MCF 10A (cell line): ENCODE data around the gene CLPTM1L. TPM values are rescaled to one million over a fixed set of nuclear protein-coding genes. Genes with fewer than 3 reads are reported as not detected.

Experiments used
- BruUV-seq: library from RNA; stranded (reverse); fragments of 400-500 nt; replicated peaks from 2 replicates; lab custom pipeline; 2021; lab: Mats Ljungman, UMichigan
- CTCF ChIA-PET: fragments of 300-600 bp; sonication (Branson Sonifier 250); formaldehyde crosslinking; extraction: SDS; loops from one replicate; lab custom pipeline; 2021; ENCODE audit warnings: antibody characterized with exemption, inconsistent platforms; lab: Yijun Ruan, JAX
- POLR2A ChIA-PET: fragments of 300-600, 350-650 bp; sonication (Branson Sonifier 250); formaldehyde crosslinking; extraction: SDS; loops from one replicate; lab custom pipeline; 2020; ENCODE audit warnings: antibody characterized with exemption, inconsistent platforms; lab: Yijun Ruan, JAX
- DNase-seq: peaks from one replicate; pipeline ENCODE4 v3.0.0-alpha.2; 2018; ENCODE audit not compliant: unreplicated experiment
- H3K27ac Mint-ChIP-seq: one replicate; pipeline ENCODE4 v1.8.0; 2022; ENCODE audit warnings: mild to moderate bottlenecking, low read depth, mixed read lengths; ENCODE audit not compliant: unreplicated experiment
- H3K27me3 Mint-ChIP-seq: one replicate; pipeline ENCODE4 v1.8.0; 2022; ENCODE audit warnings: mixed read lengths; ENCODE audit not compliant: insufficient read depth, unreplicated experiment
- H3K36me3 Mint-ChIP-seq: one replicate; pipeline ENCODE4 v1.8.0; 2022; ENCODE audit warnings: mild to moderate bottlenecking, moderate library complexity, mixed read lengths; ENCODE audit not compliant: insufficient read depth, unreplicated experiment
- H3K4me1 Mint-ChIP-seq: one replicate; pipeline ENCODE4 v1.8.0; 2022; ENCODE audit warnings: mixed read lengths; ENCODE audit not compliant: insufficient read depth, unreplicated experiment
- H3K4me3 Mint-ChIP-seq: one replicate; pipeline ENCODE4 v1.8.0; 2022; ENCODE audit warnings: mild to moderate bottlenecking, moderate library complexity, mixed read lengths; ENCODE audit not compliant: unreplicated experiment
- H3K9me3 Mint-ChIP-seq: one replicate; pipeline ENCODE4 v1.8.0; 2022; ENCODE audit warnings: mixed read lengths; ENCODE audit not compliant: unreplicated experiment
- CTCF ChIP-seq: fragments of 200-600 bp; IDR thresholded peaks from one replicate; pipeline ENCODE4 v1.8.0; 2022; ENCODE audit warnings: antibody characterized with exemption, mild to moderate bottlenecking; ENCODE audit not compliant: unreplicated experiment
- intact Hi-C: fragments of 100-400 bp; cut with micrococcal nuclease; formaldehyde crosslinking; loops from 2 replicates; pipeline ENCODE4 v1.14.1; 2022
- total RNA-seq: library from RNA; stranded (reverse); gene quantifications from 2 replicates; pipeline ENCODE4 v1.2.3, GENCODE V29; 2022

CLPTM1L gene
- total RNA-seq, 1 experiment from 2014 or later = 128 TPM

DNA sequence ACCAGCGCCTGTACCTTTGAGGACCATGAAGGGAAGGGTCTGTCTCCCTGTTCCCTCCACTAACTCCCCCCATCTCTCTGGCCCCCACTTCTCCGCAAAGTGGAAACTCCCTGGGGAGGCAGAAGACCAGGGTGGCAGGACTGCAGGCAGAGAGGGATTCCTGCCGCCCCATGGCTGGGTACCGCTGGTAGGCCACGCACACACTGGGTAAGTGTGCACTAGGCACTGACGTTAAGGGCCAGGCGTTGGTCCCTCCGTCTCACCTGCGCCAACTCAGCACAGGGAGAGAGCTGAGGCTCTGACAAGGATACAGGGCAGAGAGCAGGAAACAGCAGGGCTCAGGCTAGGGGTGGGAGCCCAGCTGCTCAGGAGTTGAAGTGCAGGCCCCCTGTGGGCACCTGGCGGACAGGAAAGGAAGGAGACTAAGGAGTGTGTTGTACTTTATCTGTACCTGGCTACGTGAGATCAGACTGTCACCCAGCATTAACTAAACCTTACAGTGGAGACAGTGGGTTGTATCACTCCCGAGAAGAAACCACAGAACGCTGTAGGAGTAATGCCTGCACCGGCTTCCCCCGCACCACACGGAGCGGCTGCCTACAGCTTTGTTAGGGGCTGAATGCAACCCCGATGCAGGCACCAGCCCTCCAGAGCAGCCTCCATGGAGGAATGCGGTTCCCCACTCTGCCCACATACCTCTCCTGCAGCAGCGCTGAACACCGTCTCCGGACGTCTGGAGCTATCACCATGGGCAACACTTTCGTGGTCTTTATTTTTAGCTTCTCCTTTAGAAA lies 34.2 kb upstream of the CLPTM1L start:
- intact Hi-C loops = no loop called here
- no TSS peak for BruUV-seq
- DNase-seq = no peak
- Mint-ChIP-seq H3K27me3 (peaks cover 17% of the 10 kb centered on the region), H3K27ac (no peak overlapping the region), H3K4me3 (no peak overlapping the region), H3K4me1 (no peaks in the 10 kb centered on the region), H3K36me3 (no peaks in the 10 kb centered on the region), H3K9me3 (no peaks in the 10 kb centered on the region)
- TF ChIP-seq CTCF = no peak
- POLR2A ChIA-PET = no interaction called here
- CTCF ChIA-PET = no interaction called here

DNA sequence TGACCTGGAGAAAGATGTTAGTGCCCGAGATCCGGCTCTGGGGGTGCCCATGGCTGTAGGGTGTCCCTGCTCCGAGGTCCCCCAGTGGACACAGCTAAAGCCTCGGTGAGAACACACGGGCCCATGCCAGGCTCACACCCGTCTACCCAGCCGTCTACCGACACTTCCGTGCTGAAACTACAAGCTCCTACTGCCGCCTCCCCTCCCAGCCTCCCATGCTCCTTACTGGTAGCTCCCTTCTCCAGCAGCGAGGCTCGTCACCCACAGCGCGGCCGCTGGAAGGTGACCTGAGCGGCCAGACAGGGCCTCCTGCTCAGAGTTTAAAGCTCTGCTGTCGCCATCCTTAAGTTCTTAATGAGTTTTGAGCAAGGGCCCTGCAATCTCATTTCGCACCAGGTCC lies 33.2 kb upstream of the CLPTM1L start:
- H3K27me3 Mint-ChIP-seq = peaks cover 24% of the 10 kb centered on the region
- H3K27ac Mint-ChIP-seq = no peak overlapping the region
- ChIA-PET POLR2A (interaction anchor here (0.6 to 1.2 kb wide), 2 partner anchors 33 to 131 kb away, joined by 3 to 4 read pairs; no protein-coding TSS in a partner anchor), CTCF (no interaction called here)
- DNase-seq = no peak
- H3K9me3 Mint-ChIP-seq = no peaks in the 10 kb centered on the region
- intact Hi-C loops = no loop called here
- TF ChIP-seq CTCF = no peak
- no peaks in the 10 kb centered on the region for H3K36me3 Mint-ChIP-seq
- H3K4me3 Mint-ChIP-seq = no peak overlapping the region
- H3K4me1 Mint-ChIP-seq = no peaks in the 10 kb centered on the region
- BruUV-seq = no TSS peak

DNA sequence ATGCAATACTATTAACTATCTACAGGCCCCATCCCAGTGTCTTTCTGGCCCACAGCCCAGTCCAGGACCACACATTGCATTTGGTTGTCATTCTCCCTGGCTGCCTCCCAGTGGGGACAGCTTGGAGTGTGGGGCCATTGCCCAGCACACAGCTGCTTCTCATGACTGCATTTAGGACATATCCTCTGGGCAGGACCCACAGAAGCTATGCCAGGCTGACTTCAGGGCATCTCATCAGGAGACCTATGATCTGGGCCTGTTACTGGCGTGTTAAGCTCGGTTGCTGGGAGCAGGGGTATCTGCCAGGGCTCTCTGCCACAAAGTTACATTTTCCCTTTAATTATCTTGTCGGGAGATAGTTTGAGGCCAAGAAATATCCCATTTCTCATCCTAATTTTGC lies 32.1 kb upstream of the CLPTM1L start:
- no peaks in the 10 kb centered on the region for H3K4me1 Mint-ChIP-seq
- ChIA-PET CTCF (no interaction called here), POLR2A (interaction anchor here (1.2 kb wide), 1 partner anchor 32 kb away, joined by 4 read pairs; no protein-coding TSS in a partner anchor)
- H3K4me3 Mint-ChIP-seq = no peak overlapping the region
- intact Hi-C loops = no loop called here
- H3K9me3 Mint-ChIP-seq = no peaks in the 10 kb centered on the region
- BruUV-seq = no TSS peak
- no peaks in the 10 kb centered on the region for H3K36me3 Mint-ChIP-seq
- H3K27me3 Mint-ChIP-seq = peaks cover 32% of the 10 kb centered on the region
- no peak for TF ChIP-seq CTCF
- no peak for DNase-seq
- no peak overlapping the region for H3K27ac Mint-ChIP-seq

GRCh38 chr5:1375871-1376810 lies 31.2 kb upstream of the CLPTM1L start:
- intact Hi-C loops = no loop called here
- peak; percentile 13 for DNase-seq
- Mint-ChIP-seq H3K4me3 (no peak overlapping the region), H3K9me3 (no peaks in the 10 kb centered on the region), H3K27me3 (peaks cover 40% of the 10 kb centered on the region), H3K27ac (no peak overlapping the region), H3K4me1 (no peaks in the 10 kb centered on the region), H3K36me3 (no peaks in the 10 kb centered on the region)
- TF ChIP-seq CTCF = no peak
- ChIA-PET POLR2A (no interaction called here), CTCF (interaction anchor here (0.6 kb wide), 1 partner anchor 706 kb away, joined by 3 read pairs; no protein-coding TSS in a partner anchor)
- BruUV-seq = no TSS peak
